GM10847 (cell line): ENCODE measurements around the gene ZNF710.
A peak's percentile ranks its signal among the peaks of the same experiment; 100 is the strongest.

Experiments used
- POLR2A ChIP-seq: IDR thresholded peaks from 2 replicates; pipeline ENCODE4 v1.6.1; 2011; ENCODE audit not compliant: insufficient read length; ENCODE audit errors: extremely low read depth

The ZNF710 gene

DNA sequence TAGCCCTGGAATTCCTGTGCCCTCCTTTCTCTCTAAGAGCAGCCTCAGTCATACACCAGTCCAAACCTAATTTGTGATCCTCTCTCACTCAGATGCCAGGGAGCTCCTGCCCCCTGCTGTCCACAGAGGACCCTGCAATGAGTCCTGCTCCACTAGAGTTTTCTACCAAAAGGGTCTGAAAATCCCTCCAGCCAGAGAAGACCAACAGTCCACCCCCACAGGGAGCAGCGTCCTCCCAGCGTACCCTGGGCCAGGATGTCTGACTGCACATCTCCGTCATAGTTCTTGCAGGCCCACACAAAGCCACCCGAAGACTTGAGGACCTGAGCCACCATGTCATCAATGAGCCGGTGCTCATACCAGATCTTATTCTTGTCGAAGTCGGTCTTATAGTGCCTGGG is 85.7 kb downstream of the ZNF710 start:
- no peak for TF ChIP-seq POLR2A

DNA sequence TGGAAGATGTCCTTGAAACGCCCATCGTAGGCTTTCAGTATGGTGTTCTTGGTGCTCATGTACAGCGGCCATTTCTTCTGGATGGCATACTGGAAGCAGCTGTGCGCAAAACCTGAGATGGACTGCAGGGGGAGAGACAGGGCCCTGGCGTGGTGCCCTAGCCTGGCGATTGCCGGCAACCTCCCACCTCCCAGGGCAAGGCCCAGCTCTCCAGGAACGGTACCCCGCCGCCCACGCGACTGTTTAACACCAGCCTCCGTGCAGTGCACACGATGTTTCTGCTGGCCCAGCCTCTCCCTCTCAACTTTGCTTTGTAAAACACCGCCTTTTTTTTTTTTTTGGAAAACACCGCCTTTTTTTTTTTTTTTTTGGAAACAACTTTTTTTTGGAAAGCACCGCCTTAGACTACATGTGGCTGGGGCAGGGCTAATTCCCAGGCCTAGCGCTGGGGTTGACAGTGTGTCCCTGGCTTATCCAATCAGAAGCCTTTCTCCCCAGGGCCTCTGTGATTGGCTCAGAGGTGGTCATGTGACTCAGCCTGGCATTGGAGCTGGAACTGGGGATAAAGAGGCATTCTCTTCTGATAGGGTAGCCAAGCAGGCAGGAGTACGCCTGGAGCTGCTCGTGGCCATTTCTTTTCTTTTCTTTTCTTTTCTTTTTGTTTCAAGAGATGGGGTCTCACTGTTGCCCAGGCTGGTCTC is 86.5 kb downstream of the ZNF710 start:
- TF ChIP-seq POLR2A, result no peak

DNA sequence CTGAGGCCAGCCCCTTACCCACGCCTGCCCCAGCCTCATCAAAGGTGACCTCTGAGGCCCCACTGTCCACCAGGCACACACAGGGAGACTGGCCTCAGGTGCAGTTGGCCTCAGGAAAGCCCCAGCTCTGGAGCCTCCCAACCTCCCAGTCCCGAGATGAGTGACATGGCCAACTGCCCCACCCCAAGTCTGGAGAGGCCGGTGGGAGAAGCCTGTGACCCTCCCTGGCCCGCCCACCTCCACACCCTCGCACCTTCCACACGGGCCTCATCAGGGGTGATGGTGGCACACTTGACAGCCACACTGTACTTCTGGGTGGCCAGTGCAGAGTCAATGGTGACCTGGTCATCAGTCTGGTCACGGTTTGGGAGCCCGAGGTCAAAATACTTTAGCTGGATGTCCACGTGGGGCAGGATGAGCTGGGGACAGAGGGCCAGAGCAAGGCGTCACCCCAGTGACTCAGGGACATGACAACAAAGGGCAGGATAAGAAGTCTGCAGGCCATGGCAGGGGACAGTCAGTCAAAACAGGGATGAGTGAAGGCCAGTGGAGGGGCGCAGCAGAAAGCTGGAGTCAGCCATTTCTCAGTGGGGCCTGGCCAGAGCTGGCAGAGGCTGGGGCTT is 89.2 kb downstream of the ZNF710 start:
- TF ChIP-seq POLR2A, result no peak

DNA sequence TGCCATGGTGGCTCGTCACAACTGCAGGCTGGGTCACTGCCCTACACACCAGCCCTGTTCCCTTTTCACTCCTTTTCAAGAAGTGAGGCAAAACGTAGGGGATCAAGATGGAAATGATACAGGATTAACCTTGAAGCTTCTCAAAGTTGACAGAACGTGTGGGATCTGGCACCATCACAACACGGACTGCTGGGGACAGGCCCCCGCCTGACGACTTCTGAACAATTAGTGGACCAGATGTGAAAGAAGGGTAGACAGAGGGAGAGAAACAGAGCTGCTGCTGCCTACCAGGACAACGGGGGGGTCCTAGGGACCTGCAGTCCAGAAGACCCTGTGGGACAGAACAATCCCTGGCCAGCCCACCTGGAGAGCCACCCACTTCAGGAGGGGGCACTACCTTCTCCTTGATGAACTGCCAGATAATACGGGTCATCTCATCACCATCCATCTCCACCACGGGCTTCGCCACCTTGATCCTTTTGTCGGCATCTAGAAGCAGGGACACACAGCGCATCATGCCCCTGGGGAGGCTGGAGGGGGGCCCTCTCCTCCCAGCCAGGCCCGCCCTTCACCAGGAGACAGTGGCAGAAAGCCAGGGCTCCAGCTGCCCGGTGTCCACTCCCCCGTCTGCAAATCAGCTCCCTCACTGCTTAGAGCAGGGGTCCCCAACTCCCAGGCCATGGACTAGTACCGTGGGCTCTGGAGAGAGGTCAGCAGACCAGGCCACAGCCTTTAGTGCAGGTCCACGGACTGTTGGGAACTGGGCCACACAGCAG is 90.2 kb downstream of the ZNF710 start:
- TF ChIP-seq POLR2A, result no peak

DNA sequence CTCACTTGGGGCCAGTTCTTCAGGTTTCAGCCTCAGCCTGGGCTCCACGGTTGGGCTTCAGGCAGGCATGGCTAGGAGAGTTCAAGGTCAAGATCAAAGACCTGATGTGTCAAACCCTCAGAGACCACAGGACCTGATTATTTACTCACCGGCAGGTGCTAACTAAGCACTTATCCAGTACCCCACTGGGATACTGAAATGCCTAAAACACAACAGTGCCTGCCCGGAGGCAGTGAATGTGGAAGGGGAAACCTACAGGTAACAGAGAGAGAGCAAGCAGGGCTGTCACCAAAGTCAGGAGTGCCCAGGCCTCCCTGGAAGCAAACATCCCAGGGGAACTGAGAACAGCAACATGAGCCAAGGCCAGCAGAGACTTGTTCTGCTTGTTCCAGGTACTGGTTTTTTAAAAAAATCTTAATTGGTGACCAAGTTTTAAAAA is 94.4 kb downstream of the ZNF710 start:
- TF ChIP-seq POLR2A, result no peak

DNA sequence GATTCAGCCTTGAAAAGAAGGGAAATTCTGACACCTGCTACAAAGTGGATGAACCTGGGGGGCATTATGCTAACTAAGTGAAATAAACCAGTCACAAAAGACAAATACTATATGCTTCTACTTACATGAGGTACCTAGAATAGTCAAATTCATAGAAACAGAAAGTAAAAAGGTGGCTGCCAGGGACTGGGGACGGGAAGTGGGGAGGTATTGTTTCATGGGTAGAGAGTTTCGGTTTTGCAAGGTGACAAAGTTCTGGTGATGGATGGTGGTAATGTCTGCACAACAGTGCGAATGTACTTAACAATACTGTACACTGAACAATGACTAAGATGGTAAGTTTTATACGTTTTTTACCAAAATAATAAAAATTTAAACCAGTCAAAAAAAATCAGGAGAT is 96.4 kb downstream of the ZNF710 start:
- TF ChIP-seq POLR2A, result no peak

DNA sequence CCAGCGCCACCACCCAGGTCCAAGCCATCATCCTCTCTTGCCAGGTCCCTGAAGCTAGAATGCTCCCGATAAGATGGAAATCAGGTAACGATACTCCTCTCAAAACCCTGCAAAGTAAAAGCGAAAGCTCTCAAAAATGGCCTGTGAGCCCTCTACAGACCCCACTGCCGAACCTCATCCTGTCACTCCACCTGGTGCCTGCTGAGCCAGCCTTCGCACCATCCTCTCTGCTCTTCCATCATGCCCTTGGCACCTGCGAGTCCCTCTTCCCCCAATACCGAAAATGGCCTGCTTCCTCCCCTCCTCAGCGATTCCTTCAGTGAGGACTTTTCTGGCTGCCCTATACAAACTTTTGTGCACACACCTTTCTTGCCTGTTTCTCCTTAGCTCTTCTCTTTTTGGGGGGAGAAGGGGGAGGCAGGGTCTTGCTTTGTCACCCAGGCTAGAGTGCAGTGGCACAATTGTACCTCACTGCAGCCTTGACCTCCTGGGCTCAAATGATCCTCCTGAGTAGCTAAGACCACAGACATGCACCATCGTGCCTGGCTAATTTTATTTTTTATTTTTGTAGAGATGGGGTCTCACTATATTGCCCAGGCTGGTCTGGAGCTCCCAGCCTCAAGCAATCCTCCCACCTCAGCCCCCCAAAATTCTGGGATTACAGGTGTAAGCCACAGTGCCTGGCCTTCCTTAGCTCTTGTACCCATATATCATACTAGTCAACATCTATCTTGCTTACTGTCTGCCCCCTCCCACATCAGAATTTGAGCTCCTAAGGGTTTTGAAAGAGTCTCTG is 98.1 kb downstream of the ZNF710 start:
- TF ChIP-seq POLR2A, result no peak

DNA sequence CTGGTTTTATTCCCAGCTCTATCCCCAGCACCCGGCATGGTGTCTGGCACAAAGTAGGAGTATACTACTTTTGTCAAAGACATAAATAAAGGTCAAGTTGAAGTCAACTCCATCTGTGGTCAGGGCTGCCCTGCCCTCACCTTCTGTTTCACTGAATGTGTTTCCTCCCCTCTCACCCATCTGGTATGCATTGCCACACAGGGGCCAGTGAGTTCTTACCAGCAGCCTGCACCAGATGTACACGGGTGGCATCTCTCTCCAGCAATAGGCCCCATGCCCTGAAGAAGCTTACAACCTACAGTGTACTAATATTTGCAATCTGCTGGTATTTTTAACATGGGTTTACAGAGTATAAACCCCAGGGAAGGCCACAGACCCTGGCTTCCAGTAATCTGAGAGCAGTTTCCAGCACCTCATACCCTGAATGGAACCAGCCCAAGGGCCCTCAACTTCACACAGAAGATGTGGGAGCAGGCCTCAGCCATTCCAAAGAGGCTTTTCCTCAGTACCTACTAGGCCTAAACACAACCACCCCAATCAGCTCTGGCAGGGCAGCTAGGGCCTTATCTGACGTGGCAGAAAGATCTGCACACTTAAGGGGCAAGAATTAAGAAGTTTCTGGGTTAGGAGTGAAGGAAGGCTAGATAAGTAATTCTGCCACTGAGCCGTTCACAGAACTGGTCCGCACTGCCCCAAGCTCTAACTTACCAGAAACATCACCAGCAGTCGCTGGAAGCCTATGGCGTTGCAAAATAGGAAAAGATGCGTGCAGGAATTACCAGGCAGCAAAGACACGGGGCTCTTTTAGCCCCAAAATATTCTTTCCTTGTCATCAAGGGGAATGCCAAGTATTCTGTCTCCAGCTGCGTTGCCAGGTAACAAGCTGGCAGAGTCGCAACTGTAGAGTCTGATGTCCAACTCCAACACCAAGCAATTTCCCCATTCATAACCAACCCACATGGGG is 99.0 kb downstream of the ZNF710 start:
- no peak for TF ChIP-seq POLR2A

DNA sequence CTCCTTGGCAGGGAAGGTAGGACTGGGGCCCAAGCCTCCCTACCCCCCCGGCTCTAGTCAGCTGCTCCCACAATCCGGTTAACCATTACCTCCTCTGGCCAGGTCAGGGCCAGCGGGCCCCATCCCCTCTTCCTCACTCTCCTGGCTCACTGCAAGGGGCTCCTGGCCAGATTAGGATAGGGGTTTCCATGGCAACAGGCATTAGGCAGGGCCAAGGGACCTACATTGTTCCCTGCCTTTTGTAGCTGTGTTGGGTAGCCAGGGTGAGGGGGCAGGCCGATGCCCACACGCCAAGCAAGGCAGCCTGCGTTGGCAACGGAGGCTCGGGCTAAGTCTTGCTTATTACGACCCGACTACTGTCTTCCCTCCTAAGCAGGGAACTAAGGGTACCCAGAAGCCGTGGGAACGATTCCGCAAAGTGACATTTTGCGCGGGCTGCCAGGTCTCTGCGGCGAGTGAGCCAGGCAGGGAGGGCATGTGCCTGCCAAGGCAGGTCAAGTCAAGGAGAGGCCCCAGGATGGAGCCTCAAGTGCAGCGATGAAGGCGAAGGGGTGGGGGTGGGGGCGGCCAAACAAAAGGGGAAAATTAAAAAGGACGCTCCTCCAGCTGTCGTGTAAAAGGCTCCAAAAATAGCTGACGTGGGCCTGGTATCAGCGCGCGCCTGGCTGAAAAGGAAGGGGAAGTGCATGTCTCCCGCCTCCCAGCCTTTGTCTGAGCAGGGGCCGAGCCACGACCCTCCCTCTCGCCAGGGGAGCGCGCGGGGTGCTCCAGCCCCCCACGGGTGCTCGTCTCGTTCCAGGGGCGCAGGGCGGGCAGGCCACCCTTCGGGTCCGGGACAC is 100.2 kb downstream of the ZNF710 start:
- TF ChIP-seq POLR2A, result no peak

DNA sequence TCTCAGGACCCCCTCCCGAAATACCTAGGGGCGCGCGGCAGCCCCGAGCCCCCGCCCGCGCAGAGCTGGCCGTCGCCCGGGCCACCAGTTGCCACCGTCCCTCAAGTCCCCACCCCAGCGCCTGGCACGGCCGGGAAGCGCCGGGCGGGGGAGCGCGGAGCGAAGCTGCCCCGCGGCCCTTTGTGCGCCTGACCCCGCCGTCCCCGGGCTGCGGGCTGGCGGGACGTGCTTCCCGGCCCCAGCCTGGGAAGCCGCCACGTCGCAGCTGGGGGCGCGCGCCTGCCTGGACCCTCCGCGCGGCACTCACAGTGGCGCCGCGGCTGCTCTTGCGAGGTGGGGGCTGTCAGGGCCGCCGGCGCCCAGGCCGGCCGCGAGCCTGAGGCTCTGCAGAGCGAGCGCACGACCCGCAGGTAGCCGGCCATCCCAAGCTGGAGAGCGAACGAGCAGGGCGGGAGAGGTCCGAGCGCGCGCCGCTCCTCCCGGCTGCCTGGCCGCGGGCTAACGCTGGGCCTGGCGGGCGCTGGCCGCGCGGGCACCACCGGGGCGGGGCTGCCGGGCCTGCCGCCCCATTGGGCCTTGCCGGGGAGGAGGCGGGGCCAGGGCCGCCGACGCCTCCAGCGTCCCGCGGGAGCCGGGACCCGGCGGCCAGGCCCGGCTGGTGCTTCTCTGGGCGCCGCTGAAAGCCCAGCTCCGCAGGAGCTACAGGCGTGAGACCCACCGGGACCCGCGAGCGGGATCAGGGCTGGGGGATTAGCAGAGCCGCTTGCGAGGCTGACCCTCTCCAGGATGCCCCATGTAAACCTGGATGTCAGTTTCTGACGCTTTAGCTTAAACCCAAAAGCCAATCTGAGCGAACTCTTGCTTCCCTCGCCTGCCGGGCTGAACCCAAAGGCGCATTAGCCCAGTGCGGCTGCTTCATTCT is 101.1 kb downstream of the ZNF710 start, which contains the start of gene IDH2:
Gene IDH2 (minus strand): TSS at position 500 of the 922 bp plus-strand sequence. CDS start 78 bp downstream, at position 422.
- TF ChIP-seq POLR2A, result peak; percentile 89

DNA sequence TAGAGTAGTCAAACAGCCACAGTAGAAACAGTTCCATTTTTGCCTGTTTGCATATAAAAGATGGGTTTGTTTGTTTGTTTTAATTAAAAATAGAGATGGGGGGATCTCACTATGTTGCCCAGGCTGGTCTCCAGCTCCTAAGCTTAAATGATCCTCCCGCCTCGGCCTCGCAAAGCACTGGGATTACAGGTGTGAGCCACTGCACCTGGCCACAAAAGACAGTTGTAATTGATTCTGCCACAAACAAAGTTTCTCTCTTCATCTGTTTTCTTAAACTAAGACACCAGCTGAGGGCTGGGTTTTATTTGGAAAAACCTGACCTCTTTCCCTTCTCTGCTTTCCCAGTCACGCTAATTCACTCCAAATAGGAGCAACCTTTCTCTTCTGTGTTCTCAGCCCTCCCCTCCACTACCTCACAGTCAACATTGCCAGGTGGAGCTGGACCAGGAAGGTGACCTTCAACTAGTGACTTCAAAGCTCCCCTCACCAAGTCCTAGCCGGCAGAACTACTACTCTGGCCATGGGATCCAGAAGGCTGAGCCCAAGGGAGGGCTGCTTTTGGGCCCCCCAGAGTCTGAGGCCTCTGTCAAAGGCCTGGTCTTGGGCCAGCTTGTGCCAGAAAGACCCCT is 102.7 kb downstream of the ZNF710 start:
- TF ChIP-seq POLR2A, result no peak

DNA sequence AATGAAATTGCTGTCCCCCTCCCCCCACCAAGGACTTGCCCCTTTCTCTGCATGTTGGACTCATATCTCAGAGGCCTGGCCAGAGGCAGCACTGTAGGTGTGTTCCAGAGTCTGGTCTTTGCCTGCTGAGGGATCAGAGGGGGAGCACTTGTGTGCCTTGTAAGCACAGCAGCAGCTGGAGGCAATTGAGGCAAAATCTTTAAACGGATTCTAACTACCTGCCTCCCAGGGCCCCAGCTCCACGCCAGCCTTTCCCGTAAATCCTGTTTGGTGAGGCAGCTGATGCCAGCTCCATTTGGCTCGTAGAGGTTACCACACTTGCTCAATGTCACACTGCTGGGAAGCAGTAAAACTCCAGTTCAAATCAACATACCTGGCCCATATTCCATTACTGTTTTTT is 103.4 kb downstream of the ZNF710 start:
- no peak for TF ChIP-seq POLR2A
